K562 (cell line): Measurements from ENCODE around the gene RPS8. TPM values are rescaled to one million over a fixed set of nuclear protein-coding genes. Genes with fewer than 3 reads are reported as not detected.

Experiments
- ATF7 ChIP-seq: fragments of 450-650 bp; IDR thresholded peaks from 2 replicates; pipeline ENCODE4 v1.7.1; 2014; ENCODE audit warnings: mild to moderate bottlenecking, moderate library complexity
- JUND ChIP-seq, 2 experiments: IDR thresholded peaks; 2 replicates in 1 of 2; 3 replicates in 1 of 2; pipeline ENCODE4 v1.6.1; 2011; ENCODE audit warnings: borderline replicate concordance in 2 of 2, low read depth in 2 of 2, low read length in 2 of 2, improper control_type of control experiment in 1 of 2, missing biosample characterization in 1 of 2, missing genetic modification characterization in 1 of 2, missing genetic modification reagents in 1 of 2
- MAFK ChIP-seq: IDR thresholded peaks from 2 replicates; pipeline ENCODE4 v1.6.1; 2011; ENCODE audit warnings: low read length, improper control_type of control experiment
- NFE2 ChIP-seq: IDR thresholded peaks from 2 replicates; pipeline ENCODE4 v1.6.1; 2014; ENCODE audit warnings: antibody characterized with exemption, low read depth
- PCBP2 ChIP-seq: fragments of 200-400 bp; formaldehyde crosslinking; IDR thresholded peaks from 2 replicates; pipeline ENCODE4 v1.6.1; 2018; ENCODE audit warnings: low read length, low read depth, mild to moderate bottlenecking, moderate library complexity; ENCODE audit not compliant: poor library complexity, severe bottlenecking
- PHF21A ChIP-seq: fragments of 450-650 bp; IDR thresholded peaks from 2 replicates; pipeline ENCODE4 v1.6.1; 2017; ENCODE audit warnings: low read depth, borderline replicate concordance
- SIRT6 ChIP-seq: IDR thresholded peaks from one replicate; pipeline ENCODE4 v1.6.1; 2012; ENCODE audit warnings: low read depth, mild to moderate bottlenecking, control low read depth, inconsistent platforms, low read length, moderate library complexity
- TEAD4 ChIP-seq, 2 experiments: sonication (generic) in 1 of 2; formaldehyde crosslinking in 1 of 2; IDR thresholded peaks; 2 replicates each; pipeline versions ENCODE4 v1.6.1 to v1.8.0; 2012 to 2022; ENCODE audit warnings: borderline replicate concordance in 1 of 2, inconsistent platforms in 1 of 2, low read length in 1 of 2, mild to moderate bottlenecking in 1 of 2, missing genetic modification reagents in 1 of 2
- ZNF121 ChIP-seq: sonication (generic); formaldehyde crosslinking; conservative IDR thresholded peaks from 2 replicates; pipeline ENCODE4 v1.8.0; 2022; ENCODE audit warnings: missing genetic modification reagents
- ZNF134 ChIP-seq: fragments of 250-450 bp; sonication (Bioruptor Pico); conservative IDR thresholded peaks from 2 replicates; pipeline ENCODE4 v1.4.0; 2020
- ZNF398 ChIP-seq: fragments of 250-450 bp; sonication (Bioruptor Pico); IDR thresholded peaks from 2 replicates; pipeline ENCODE4 v1.8.0; 2021; ENCODE audit warnings: moderate library complexity, mild to moderate bottlenecking, inconsistent platforms
- ZNF778 ChIP-seq: fragments of 450-650 bp; formaldehyde crosslinking; IDR thresholded peaks from 2 replicates; pipeline ENCODE4 v1.4.0; 2020; ENCODE audit warnings: mild to moderate bottlenecking, moderate library complexity
- polyA plus RNA-seq, 8 experiments: library from polyadenylated mRNA; depleted of rRNA in 4 of 8; stranded (reverse) in 5 of 8; unstranded in 3 of 8; fragments of >200 nt; fragmentation: Nextera tagmentation in 2 of 8; fragmentation: Illumina TruSeq in 1 of 8; extraction: Ambion mirVana in 2 of 8; extraction: Trizol in 1 of 8; gene quantifications; 2 replicates each; pipeline versions ENCODE4 v1.2.1 to v1.2.3, GENCODE V29; 2011 to 2014; ENCODE audit warnings: inconsistent platforms in 1 of 8, missing spikeins in 1 of 8
- total RNA-seq, 7 experiments: library from RNA; depleted of rRNA in 6 of 7; stranded (reverse); fragments of >200 nt in 6 of 7; fragmentation: Illumina TruSeq in 2 of 7; extraction: Trizol in 2 of 7; gene quantifications; 2 replicates each; pipeline versions ENCODE4 v1.2.1 to v1.2.3, GENCODE V29; 2011 to 2021; ENCODE audit warnings: low replicate concordance in 1 of 7
- TF ChIP-seq, protein P1 (sequence below), 2 experiments: fragments of 450-650 bp; IDR thresholded peaks; 2 replicates each; pipeline ENCODE4 v1.6.1; 2016; ENCODE audit warnings: mild to moderate bottlenecking in 2 of 2, borderline replicate concordance in 1 of 2, low read depth in 1 of 2, moderate library complexity in 1 of 2
- TF ChIP-seq, protein P2 (sequence below): fragments of 450-650 bp; formaldehyde crosslinking; IDR thresholded peaks from 2 replicates; pipeline ENCODE4 v1.4.0; 2020; ENCODE audit warnings: mild to moderate bottlenecking, moderate library complexity

The RPS8 gene
- total and polyA plus RNA-seq, 9 of the 15 experiments (the other 6 are each of a cell fraction or from before 2014, with no cell fraction given) = 2,431 to 4,168 (median 3,109) TPM

DNA sequence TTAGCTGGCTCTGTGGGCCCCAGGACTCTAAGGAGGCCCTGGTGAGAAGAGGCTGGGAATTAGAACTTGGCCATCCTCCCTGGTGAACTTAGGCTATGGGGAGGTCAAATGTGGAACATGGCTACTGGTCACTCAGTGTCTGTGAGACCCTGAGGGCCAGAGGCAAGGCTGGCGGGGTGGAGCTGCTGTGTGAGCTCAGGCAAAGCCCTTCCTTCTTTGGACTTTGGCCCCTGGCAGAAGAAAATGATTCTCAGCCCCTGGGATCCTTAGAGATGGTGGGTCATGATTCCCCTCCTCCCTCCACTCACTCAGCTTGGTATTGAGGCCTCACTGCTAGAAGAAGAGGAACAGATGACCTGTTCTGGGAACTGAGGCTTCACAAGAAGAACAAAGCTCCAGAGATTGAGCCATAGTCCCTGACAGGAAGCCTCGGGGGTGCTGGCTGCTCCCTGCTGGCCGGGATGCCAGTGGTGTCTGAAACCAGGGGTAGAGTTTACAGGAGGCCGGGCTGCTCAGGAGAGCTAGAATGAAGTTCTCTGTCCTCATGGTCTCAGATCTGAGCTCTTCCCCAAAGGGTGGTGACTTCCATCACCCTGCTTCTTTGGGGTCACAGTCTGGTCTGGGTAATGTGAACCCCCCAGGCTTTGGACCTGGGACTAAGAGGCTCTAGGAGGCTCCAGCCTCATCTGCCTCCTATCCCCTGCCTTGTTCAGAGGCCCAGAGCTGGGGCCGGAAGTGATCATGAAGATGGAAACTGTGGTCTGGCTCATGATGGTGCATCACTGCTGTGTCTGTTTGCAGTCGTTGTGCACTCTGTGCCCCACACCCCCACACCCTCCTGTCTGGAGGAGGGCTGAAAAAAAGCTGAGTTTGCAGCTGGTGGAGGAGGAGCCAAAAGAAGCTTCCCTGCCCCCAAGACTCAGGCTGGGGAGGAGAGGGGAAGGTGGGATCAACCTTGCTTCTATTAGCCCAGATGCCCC, 33.9 kb downstream of the RPS8 start (continued):
- TF ChIP-seq, protein P1, sequence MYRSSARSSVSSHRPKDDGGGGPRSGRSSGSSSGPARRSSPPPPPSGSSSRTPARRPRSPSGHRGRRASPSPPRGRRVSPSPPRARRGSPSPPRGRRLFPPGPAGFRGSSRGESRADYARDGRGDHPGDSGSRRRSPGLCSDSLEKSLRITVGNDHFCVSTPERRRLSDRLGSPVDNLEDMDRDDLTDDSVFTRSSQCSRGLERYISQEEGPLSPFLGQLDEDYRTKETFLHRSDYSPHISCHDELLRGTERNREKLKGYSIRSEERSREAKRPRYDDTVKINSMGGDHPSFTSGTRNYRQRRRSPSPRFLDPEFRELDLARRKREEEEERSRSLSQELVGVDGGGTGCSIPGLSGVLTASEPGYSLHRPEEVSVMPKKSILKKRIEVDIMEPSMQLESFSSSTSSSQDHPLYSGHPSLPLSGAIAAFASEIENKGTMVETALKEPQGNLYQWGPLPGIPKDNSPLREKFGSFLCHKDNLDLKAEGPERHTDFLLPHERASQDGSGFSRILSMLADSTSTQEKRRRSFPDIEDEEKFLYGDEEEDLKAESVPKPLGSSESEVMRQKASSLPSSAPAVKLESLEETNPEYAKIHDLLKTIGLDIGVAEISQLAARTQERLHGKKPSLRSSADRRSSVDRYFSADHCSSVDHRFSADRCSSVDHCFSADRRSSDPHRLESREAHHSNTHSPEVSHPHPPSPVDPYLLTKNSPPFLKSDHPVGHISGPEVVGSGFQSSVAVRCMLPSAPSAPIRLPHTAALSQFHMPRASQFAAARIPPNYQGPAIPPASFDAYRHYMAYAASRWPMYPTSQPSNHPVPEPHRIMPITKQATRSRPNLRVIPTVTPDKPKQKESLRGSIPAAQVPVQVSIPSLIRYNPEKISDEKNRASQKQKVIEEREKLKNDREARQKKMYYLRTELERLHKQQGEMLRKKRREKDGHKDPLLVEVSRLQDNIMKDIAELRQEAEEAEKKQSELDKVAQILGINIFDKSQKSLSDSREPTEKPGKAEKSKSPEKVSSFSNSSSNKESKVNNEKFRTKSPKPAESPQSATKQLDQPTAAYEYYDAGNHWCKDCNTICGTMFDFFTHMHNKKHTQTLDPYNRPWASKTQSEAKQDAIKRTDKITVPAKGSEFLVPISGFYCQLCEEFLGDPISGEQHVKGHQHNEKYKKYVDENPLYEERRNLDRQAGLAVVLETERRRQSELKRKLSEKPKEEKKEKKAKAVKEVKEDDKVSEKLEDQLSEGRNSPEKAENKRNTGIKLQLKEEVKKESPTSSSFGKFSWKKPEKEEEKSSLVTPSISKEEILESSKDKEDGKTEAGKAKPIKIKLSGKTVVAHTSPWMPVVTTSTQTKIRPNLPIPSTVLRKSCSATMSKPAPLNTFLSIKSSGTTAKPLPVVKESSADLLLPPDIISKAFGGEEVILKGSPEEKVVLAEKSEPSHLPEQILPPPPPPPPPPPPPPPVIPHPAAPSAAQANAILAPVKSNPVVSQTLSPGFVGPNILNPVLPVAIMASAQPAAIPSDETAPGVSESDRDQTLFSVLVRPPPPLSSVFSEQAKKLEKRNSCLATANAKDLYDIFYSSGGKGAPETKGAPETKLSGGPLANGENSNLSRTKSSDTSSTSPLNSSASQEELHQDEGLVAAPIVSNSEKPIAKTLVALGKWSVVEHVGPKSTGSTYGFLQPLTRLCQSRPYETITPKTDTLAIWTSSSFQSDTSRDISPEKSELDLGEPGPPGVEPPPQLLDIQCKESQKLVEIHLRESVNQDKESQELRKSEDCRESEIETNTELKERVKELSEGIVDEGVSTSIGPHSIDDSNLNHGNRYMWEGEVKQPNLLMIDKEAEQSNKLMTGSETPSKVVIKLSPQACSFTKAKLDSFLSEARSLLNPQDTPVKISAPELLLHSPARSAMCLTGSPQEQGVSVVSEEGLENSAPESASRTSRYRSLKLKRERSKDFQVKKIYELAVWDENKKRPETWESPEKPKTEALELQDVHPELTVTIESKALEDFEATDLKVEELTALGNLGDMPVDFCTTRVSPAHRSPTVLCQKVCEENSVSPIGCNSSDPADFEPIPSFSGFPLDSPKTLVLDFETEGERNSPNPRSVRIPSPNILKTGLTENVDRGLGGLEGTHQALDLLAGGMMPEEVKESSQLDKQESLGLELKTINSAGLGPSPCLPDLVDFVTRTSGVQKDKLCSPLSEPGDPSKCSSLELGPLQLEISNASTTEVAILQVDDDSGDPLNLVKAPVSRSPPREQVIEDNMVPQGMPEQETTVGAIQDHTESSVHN (IDR thresholded peaks at IDR 0.05; ENCODE audit: borderline replicate concordance in 1 of 2, low read depth in 1 of 2) = no peak
- no peak for TF ChIP-seq ZNF134 (CRISPR knock-in tag)
- no peak for TF ChIP-seq NFE2
- no peak for TF ChIP-seq PHF21A
- no peak for TF ChIP-seq ZNF121 (CRISPR knock-in tag)
- TF ChIP-seq MAFK = peak; percentile 79
- TF ChIP-seq SIRT6 = no peak
- TF ChIP-seq ZNF398 = no peak
- no peak for TF ChIP-seq ZNF778
- TF ChIP-seq JUND (IDR thresholded peaks at IDR 0.05; ENCODE audit: borderline replicate concordance, low read depth, low read length) = 0 out of 2 replicates have a peak, but pooled peaks have one; percentile 18
- TF ChIP-seq JUND (tag; IDR thresholded peaks at IDR 0.05; ENCODE audit: borderline replicate concordance, low read depth, low read length) = no peak
- TF ChIP-seq ATF7 = no peak
- TF ChIP-seq, protein P2, sequence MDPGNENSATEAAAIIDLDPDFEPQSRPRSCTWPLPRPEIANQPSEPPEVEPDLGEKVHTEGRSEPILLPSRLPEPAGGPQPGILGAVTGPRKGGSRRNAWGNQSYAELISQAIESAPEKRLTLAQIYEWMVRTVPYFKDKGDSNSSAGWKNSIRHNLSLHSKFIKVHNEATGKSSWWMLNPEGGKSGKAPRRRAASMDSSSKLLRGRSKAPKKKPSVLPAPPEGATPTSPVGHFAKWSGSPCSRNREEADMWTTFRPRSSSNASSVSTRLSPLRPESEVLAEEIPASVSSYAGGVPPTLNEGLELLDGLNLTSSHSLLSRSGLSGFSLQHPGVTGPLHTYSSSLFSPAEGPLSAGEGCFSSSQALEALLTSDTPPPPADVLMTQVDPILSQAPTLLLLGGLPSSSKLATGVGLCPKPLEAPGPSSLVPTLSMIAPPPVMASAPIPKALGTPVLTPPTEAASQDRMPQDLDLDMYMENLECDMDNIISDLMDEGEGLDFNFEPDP = 0 out of 2 replicates have a peak, but pooled peaks have one; percentile 44
- no peak for TF ChIP-seq PCBP2
- no peak for TF ChIP-seq TEAD4 (IDR thresholded peaks at IDR 0.05; ENCODE audit: low read length)
- no peak for TF ChIP-seq TEAD4 (CRISPR knock-in tag; IDR thresholded peaks at IDR 0.05; ENCODE audit: borderline replicate concordance)
